ENCODE measurements around the gene IFNGR1. TPM values are rescaled to one million over a fixed set of nuclear protein-coding genes. Genes with fewer than 3 reads are reported as not detected.
A peak's percentile ranks its signal among the peaks of the same experiment; 100 is the strongest.

IFNGR1 gene
- total RNA-seq, 3 donors from 2014 or later: 126 to 207 (median 144) TPM

GRCh38 chr6:137203256-137203655 is 15.9 kb downstream of the IFNGR1 start:
- H3K9me3 ChIP-seq: peaks cover 0 to 2% of the 10 kb centered on the region in 2 donors
- intact Hi-C loops (cut with DNase I; ENCODE audit: low total_unique reads): no loop called here
- no peaks in the 10 kb centered on the region for H3K4me1 ChIP-seq
- no peaks in the 10 kb centered on the region for H3K36me3 ChIP-seq
- DNase-seq (ENCODE audit: low spot score in 2 of 2): no peak
- no peak for TF ChIP-seq POLR2AphosphoS5 (IDR thresholded peaks at IDR 0.05)
- TF ChIP-seq, protein P1, sequence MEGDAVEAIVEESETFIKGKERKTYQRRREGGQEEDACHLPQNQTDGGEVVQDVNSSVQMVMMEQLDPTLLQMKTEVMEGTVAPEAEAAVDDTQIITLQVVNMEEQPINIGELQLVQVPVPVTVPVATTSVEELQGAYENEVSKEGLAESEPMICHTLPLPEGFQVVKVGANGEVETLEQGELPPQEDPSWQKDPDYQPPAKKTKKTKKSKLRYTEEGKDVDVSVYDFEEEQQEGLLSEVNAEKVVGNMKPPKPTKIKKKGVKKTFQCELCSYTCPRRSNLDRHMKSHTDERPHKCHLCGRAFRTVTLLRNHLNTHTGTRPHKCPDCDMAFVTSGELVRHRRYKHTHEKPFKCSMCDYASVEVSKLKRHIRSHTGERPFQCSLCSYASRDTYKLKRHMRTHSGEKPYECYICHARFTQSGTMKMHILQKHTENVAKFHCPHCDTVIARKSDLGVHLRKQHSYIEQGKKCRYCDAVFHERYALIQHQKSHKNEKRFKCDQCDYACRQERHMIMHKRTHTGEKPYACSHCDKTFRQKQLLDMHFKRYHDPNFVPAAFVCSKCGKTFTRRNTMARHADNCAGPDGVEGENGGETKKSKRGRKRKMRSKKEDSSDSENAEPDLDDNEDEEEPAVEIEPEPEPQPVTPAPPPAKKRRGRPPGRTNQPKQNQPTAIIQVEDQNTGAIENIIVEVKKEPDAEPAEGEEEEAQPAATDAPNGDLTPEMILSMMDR (IDR thresholded peaks at IDR 0.05): no peak
- no peak for TF ChIP-seq POLR2A (IDR thresholded peaks at IDR 0.05)
- no peak overlapping the region for H3K27ac ChIP-seq
- no peaks in the 10 kb centered on the region for H3K27me3 ChIP-seq
- H3K4me3 ChIP-seq: no peak overlapping the region

DNA sequence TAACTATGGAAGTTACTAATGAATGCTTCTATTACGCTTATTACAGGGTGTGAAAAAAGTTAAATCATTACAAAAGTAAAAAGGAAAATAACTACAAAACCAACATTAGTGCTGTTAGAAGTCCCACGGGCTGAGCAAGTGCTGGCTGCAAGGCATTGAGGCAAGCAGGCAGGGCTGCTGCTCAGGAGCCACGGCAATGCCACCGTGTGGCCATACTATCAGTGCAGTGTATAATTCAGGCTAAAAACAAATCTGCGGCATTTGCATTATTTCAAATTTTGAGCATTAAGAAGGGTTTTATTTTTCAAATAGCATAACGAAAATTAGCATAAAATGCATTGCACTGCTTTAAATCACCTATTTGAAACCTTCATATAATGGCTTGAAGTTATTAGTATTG is 17.1 kb downstream of the IFNGR1 start:
- Histone ChIP-seq H3K36me3 (peaks cover 3% of the 10 kb centered on the region), H3K4me1 (no peaks in the 10 kb centered on the region), H3K27ac (no peak overlapping the region), H3K9me3 (no peaks in the 10 kb centered on the region), H3K4me3 (no peak overlapping the region), H3K27me3 (no peaks in the 10 kb centered on the region)
- intact Hi-C loops (cut with DNase I; ENCODE audit: low total_unique reads): no loop called here
- TF ChIP-seq POLR2AphosphoS5 (IDR thresholded peaks at IDR 0.05) (no peak), POLR2A (IDR thresholded peaks at IDR 0.05) (no peak)
- TF ChIP-seq, protein P1 (IDR thresholded peaks at IDR 0.05): peak; percentile 42 to 58 (median 48)
- DNase-seq (ENCODE audit: low spot score in 2 of 2): no peak

- no peak overlapping the region for H3K4me3 ChIP-seq
- DNase-seq (ENCODE audit: low spot score in 2 of 2): no peak
These were observed 18.2 kb downstream of the IFNGR1 start for GRCh38 chr6:137201006-137201405.

GRCh38 chr6:137200288-137200687 is 18.9 kb downstream of the IFNGR1 start:
- no peak for DNase-seq (ENCODE audit: low spot score in 2 of 2)

More at GRCh38 chr6:137201006-137201405, 18.2 kb downstream of the IFNGR1 start:
- intact Hi-C loops (cut with DNase I; ENCODE audit: low total_unique reads): no loop called here
- Histone ChIP-seq H3K27me3 (no peaks in the 10 kb centered on the region), H3K4me1 (no peaks in the 10 kb centered on the region), H3K36me3 (peaks cover 4% of the 10 kb centered on the region), H3K27ac (no peak overlapping the region), H3K9me3 (no peaks in the 10 kb centered on the region)
- TF ChIP-seq, protein P1 (IDR thresholded peaks at IDR 0.05): no peak
- TF ChIP-seq POLR2AphosphoS5 (IDR thresholded peaks at IDR 0.05): no peak
- TF ChIP-seq POLR2A (IDR thresholded peaks at IDR 0.05): no peak

More at GRCh38 chr6:137200288-137200687, 18.9 kb downstream of the IFNGR1 start:
- H3K9me3 ChIP-seq: no peaks in the 10 kb centered on the region
- intact Hi-C loops (cut with DNase I; ENCODE audit: low total_unique reads): no loop called here
- H3K36me3 ChIP-seq: peaks cover 4% of the 10 kb centered on the region
- H3K27me3 ChIP-seq: no peaks in the 10 kb centered on the region
- H3K4me1 ChIP-seq: no peaks in the 10 kb centered on the region
- H3K27ac ChIP-seq: no peak overlapping the region
- TF ChIP-seq POLR2AphosphoS5 (IDR thresholded peaks at IDR 0.05): no peak
- TF ChIP-seq, protein P1 (IDR thresholded peaks at IDR 0.05): no peak
- no peak for TF ChIP-seq POLR2A (IDR thresholded peaks at IDR 0.05)
- H3K4me3 ChIP-seq: no peak overlapping the region

Data from breast epithelium (tissue), 4 donors.